Adipocyte (in vitro differentiated cells): Measurements from ENCODE around the gene NINJ2.

Experiments
- DNase-seq: peaks from one replicate; pipeline ENCODE4 v3.0.0-alpha.2; 2015; ENCODE audit warnings: low read depth
- H3K27me3 ChIP-seq: replicated peaks from 2 replicates; pipeline ENCODE4 v1.7.0; 2013; ENCODE audit warnings: mild to moderate bottlenecking, low read length, moderate library complexity; ENCODE audit not compliant: control insufficient read depth, insufficient read depth
- H3K36me3 ChIP-seq: 2 replicates; pipeline ENCODE4 v1.7.0; 2013; ENCODE audit warnings: low read length, mild to moderate bottlenecking, moderate library complexity; ENCODE audit not compliant: control insufficient read depth, insufficient read depth, severe bottlenecking
- H3K4me1 ChIP-seq: 2 replicates; pipeline ENCODE4 v1.7.0; 2013; ENCODE audit warnings: mild to moderate bottlenecking, low read length, moderate library complexity; ENCODE audit not compliant: control insufficient read depth, insufficient read depth
- H3K4me3 ChIP-seq: 2 replicates; pipeline ENCODE4 v1.7.0; 2013; ENCODE audit warnings: mild to moderate bottlenecking, low read length, moderate library complexity
- H3K9ac ChIP-seq: 2 replicates; pipeline ENCODE4 v1.7.0; 2013; ENCODE audit warnings: mild to moderate bottlenecking, low read length, moderate library complexity
- H3K9me3 ChIP-seq: 2 replicates; pipeline ENCODE4 v1.7.0; 2013; ENCODE audit warnings: mild to moderate bottlenecking, low read length, moderate library complexity; ENCODE audit not compliant: control insufficient read depth

The NINJ2 gene

GRCh38 chr12:591167-592023 is 71.8 kb downstream of the NINJ2 start:
- no peak overlapping the region for H3K4me3 ChIP-seq
- no peaks in the 10 kb centered on the region for H3K36me3 ChIP-seq
- peaks cover 4% of the 10 kb centered on the region for H3K9me3 ChIP-seq
- H3K9ac ChIP-seq: no peak overlapping the region
- no peak for DNase-seq
- H3K4me1 ChIP-seq: no peaks in the 10 kb centered on the region
- H3K27me3 ChIP-seq: no peaks in the 10 kb centered on the region

GRCh38 chr12:590206-590750 is 73.0 kb downstream of the NINJ2 start:
- no peak overlapping the region for H3K4me3 ChIP-seq
- peaks cover 4% of the 10 kb centered on the region for H3K9me3 ChIP-seq
- H3K36me3 ChIP-seq: no peaks in the 10 kb centered on the region
- no peak overlapping the region for H3K9ac ChIP-seq
- DNase-seq: no peak
- no peaks in the 10 kb centered on the region for H3K4me1 ChIP-seq
- H3K27me3 ChIP-seq: peaks cover 6% of the 10 kb centered on the region

- Histone ChIP-seq H3K9me3 (peaks cover 4% of the 10 kb centered on the region), H3K27me3 (peaks cover 7% of the 10 kb centered on the region), H3K4me3 (no peak overlapping the region), H3K9ac (no peak overlapping the region), H3K36me3 (no peaks in the 10 kb centered on the region), H3K4me1 (no peaks in the 10 kb centered on the region)
- DNase-seq: no peak
These were observed 74.6 kb downstream of the NINJ2 start for GRCh38 chr12:588646-589045.

- no peak overlapping the region for H3K9ac ChIP-seq
- no peak for DNase-seq
- no peak overlapping the region for H3K4me3 ChIP-seq
These were observed 75.3 kb downstream of the NINJ2 start for GRCh38 chr12:588024-588322.

GRCh38 chr12:587132-588023 is 75.9 kb downstream of the NINJ2 start:
- H3K4me3 ChIP-seq: no peak overlapping the region
- no peaks in the 10 kb centered on the region for H3K36me3 ChIP-seq
- no peak overlapping the region for H3K9ac ChIP-seq
- H3K27me3 ChIP-seq: peaks cover 7% of the 10 kb centered on the region
- no peak for DNase-seq
- peaks cover 4% of the 10 kb centered on the region for H3K9me3 ChIP-seq
- H3K4me1 ChIP-seq: no peaks in the 10 kb centered on the region

More at GRCh38 chr12:588024-588322, 75.3 kb downstream of the NINJ2 start:
- no peaks in the 10 kb centered on the region for H3K4me1 ChIP-seq
- no peaks in the 10 kb centered on the region for H3K36me3 ChIP-seq
- peaks cover 7% of the 10 kb centered on the region for H3K27me3 ChIP-seq
- H3K9me3 ChIP-seq: peaks cover 4% of the 10 kb centered on the region

GRCh38 chr12:586318-587071 is 76.8 kb downstream of the NINJ2 start:
- DNase-seq: no peak

GRCh38 chr12:585062-586061 is 77.9 kb downstream of the NINJ2 start:
- Histone ChIP-seq H3K9me3 (peaks cover 4% of the 10 kb centered on the region), H3K9ac (no peak overlapping the region), H3K4me1 (no peaks in the 10 kb centered on the region), H3K36me3 (no peaks in the 10 kb centered on the region), H3K4me3 (no peak overlapping the region), H3K27me3 (peaks cover 7% of the 10 kb centered on the region)
- no peak for DNase-seq

More at GRCh38 chr12:586318-587071, 76.8 kb downstream of the NINJ2 start:
- Histone ChIP-seq H3K9ac (no peak overlapping the region), H3K27me3 (peaks cover 7% of the 10 kb centered on the region), H3K9me3 (peaks cover 4% of the 10 kb centered on the region), H3K4me3 (no peak overlapping the region), H3K4me1 (no peaks in the 10 kb centered on the region), H3K36me3 (no peaks in the 10 kb centered on the region)

GRCh38 chr12:583251-583869 is 79.9 kb downstream of the NINJ2 start:
- no peaks in the 10 kb centered on the region for H3K4me1 ChIP-seq
- peaks cover under 1% of the 10 kb centered on the region for H3K9me3 ChIP-seq
- DNase-seq: no peak
- H3K9ac ChIP-seq: no peak overlapping the region
- no peak overlapping the region for H3K4me3 ChIP-seq
- H3K36me3 ChIP-seq: no peaks in the 10 kb centered on the region
- H3K27me3 ChIP-seq: peaks cover 7% of the 10 kb centered on the region

- Histone ChIP-seq H3K9me3 (no peaks in the 10 kb centered on the region), H3K27me3 (peaks cover 7% of the 10 kb centered on the region), H3K4me3 (no peak overlapping the region), H3K4me1 (no peaks in the 10 kb centered on the region), H3K36me3 (no peaks in the 10 kb centered on the region), H3K9ac (no peak overlapping the region)
- DNase-seq: no peak
These were observed 81.5 kb downstream of the NINJ2 start for GRCh38 chr12:581746-582145.

- no peak for DNase-seq
These were observed 81.9 kb downstream of the NINJ2 start for GRCh38 chr12:581321-581720.

More at GRCh38 chr12:581321-581720, 81.9 kb downstream of the NINJ2 start:
- peaks cover 4% of the 10 kb centered on the region for H3K4me1 ChIP-seq
- no peaks in the 10 kb centered on the region for H3K9me3 ChIP-seq
- H3K36me3 ChIP-seq: no peaks in the 10 kb centered on the region
- H3K9ac ChIP-seq: no peak overlapping the region
- peaks cover 7% of the 10 kb centered on the region for H3K27me3 ChIP-seq
- no peak overlapping the region for H3K4me3 ChIP-seq
